NCI-H1436 (cell line): ENCODE results near the gene LRRC3C.
"Not testable (repeated sequence)": the region's sequence is repeated elsewhere in the genome, so short reads cannot be mapped to it uniquely, and the experiment has no call there.

Source experiments
- DNase-seq: peaks from one replicate; lab custom pipeline; 2025; lab: John Stamatoyannopoulos, UW

Gene LRRC3C

GRCh38 chr17:39924691-39925055 is 2.9 kb upstream of the LRRC3C start:
- DNase-seq, result no peak

GRCh38 chr17:39925282-39926134 is 2.0 kb upstream of the LRRC3C start:
- peak; percentile 79 for DNase-seq

- no peak for DNase-seq
These were observed 1.4 kb upstream of the LRRC3C start for GRCh38 chr17:39926135-39926587.

- no peak for DNase-seq
These were observed 888 bp upstream of the LRRC3C start for GRCh38 chr17:39926588-39927100.

- no peak for DNase-seq
These were observed 661 bp downstream of the LRRC3C start for GRCh38 chr17:39927929-39928857.

GRCh38 chr17:39928858-39929645 is 1.5 kb downstream of the LRRC3C start:
- DNase-seq, result no peak

- DNase-seq, result no peak
These were observed 2.3 kb downstream of the LRRC3C start for GRCh38 chr17:39929646-39930407.

- no peak for DNase-seq
These were observed 6.4 kb downstream of the LRRC3C start for GRCh38 chr17:39933912-39934311.

GRCh38 chr17:39934324-39934723 is 6.8 kb downstream of the LRRC3C start:
- DNase-seq, result no peak

- no peak for DNase-seq
These were observed 8.4 kb downstream of the LRRC3C start for GRCh38 chr17:39935909-39936308.

- DNase-seq, result no peak
These were observed 9.9 kb downstream of the LRRC3C start for GRCh38 chr17:39937447-39937846.

- no peak for DNase-seq
These were observed 10.8 kb downstream of the LRRC3C start for GRCh38 chr17:39938140-39938869.

GRCh38 chr17:39939106-39939505 is 11.6 kb downstream of the LRRC3C start:
- DNase-seq, result no peak

GRCh38 chr17:39939588-39940419 is 12.3 kb downstream of the LRRC3C start:
- no peak for DNase-seq

GRCh38 chr17:39943702-39944392 is 16.3 kb downstream of the LRRC3C start:
- DNase-seq, result no peak

GRCh38 chr17:39944393-39944711 is 16.8 kb downstream of the LRRC3C start:
- no peak for DNase-seq

- no peak for DNase-seq
These were observed 19.2 kb downstream of the LRRC3C start for GRCh38 chr17:39946551-39947330.

- not testable (repeated sequence) for DNase-seq
These were observed 20.9 kb downstream of the LRRC3C start for GRCh38 chr17:39948489-39948828.
